ENCODE data around the gene COA5. TPM values are rescaled to one million over a fixed set of nuclear protein-coding genes. Genes with fewer than 3 reads are reported as not detected.

The COA5 gene, protein sequence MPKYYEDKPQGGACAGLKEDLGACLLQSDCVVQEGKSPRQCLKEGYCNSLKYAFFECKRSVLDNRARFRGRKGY
- 10 to 100 TPM; 29.4 to 32.2 TPM for total RNA-seq

DNA sequence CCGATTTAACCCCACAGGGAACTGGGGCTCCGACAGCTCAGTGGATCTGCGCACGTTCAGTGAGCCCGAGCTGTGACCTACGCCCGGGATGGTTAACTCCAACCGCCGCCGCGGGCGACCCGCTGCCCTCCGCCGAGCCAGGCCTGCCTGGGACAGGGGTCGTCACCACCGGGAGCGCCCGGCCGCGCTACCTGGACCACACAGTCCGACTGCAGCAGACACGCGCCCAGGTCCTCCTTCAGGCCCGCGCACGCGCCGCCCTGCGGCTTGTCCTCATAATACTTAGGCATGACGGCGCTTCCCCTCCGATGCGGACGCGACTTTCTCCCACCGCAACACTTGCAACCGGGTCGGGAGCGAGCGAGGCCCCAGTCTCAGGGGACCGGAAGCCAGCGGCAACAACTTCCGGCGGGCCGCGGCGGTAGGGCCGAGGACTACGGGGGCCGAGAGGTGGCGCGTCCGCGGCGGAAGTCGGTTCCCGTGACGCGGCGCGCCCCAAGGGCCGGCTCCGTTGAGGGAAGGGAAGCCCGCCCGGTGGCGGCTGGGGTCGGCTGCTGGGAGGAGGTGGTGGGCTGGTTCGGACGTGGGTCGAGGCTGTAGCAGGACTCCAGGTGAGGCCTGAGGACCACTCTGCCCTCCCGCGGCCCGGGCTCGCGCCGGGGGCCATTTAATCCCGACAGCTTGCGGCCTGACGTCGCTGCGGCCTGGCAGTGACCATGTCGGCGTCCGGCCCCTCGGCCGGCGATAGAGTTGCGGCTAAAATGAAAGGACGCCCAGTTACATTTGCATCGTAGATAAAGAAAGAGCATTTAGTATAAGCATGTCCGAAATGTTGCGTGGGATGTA, at the start of gene COA5, which contains the start of gene UNC50:
Gene COA5, minus strand, starts transcription at position 397 of the 846 bp plus-strand sequence. Its CDS starts 107 bp downstream, at position 290.
Gene UNC50, plus strand, starts transcription at position 474 of the 846 bp plus-strand sequence. CDS start 1,171 bp downstream, outside the sequence.
- DNase-seq (peak; percentile 95), ATAC-seq (replicated peaks in 1 of 2) (peak; percentile 93 to 94)
- peak within 1 kb of the TSS; percentile 91 for H3K27ac Mint-ChIP-seq
- H3K9me3 Mint-ChIP-seq, result no peaks in the 10 kb centered on the region
- peaks cover 66% of the 10 kb centered on the region for H3K4me1 Mint-ChIP-seq (ENCODE audit: low read depth)
- H3K36me3 Mint-ChIP-seq (ENCODE audit: insufficient read depth in 2 of 2), result peaks cover 8 to 20% of the 10 kb centered on the region in 2 donors
- H3K4me3 Mint-ChIP-seq, result peak within 1 kb of the TSS; percentile 88 to 96
- no peaks in the 10 kb centered on the region for H3K27me3 Mint-ChIP-seq (ENCODE audit: low read depth)

DNA sequence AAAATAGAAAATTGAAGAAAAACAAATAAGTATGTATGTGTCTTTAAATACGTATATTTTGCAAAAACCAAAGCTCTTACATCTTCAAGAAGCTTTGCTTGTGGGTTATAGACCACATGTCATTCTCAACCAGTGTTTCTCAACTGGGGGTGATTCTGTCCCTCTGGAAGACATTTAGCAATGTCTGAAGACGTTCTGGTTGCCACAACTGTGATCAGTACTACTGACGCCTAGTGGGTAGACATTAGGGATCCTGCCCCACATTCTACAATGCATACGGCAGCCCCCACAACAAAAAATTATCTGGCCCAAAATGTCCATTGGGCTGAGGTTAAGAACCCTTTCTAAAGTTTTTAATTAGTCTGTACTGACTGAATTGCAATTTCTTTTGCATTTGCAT, 48.5 kb upstream of the COA5 start:
- Mint-ChIP-seq H3K4me1 (ENCODE audit: low read depth) (peaks cover 95% of the 10 kb centered on the region), H3K36me3 (ENCODE audit: insufficient read depth in 2 of 2) (peaks cover 22 to 43% of the 10 kb centered on the region in 2 donors), H3K9me3 (peaks cover 6 to 12% of the 10 kb centered on the region in 2 donors), H3K27ac (peak overlapping the region; percentile 98), H3K4me3 (peak overlapping the region; percentile 65 to 90), H3K27me3 (ENCODE audit: low read depth) (no peaks in the 10 kb centered on the region)
- DNase-seq (peak; percentile 37), ATAC-seq (replicated peaks in 1 of 2) (peak; percentile 75 to 85)

DNA sequence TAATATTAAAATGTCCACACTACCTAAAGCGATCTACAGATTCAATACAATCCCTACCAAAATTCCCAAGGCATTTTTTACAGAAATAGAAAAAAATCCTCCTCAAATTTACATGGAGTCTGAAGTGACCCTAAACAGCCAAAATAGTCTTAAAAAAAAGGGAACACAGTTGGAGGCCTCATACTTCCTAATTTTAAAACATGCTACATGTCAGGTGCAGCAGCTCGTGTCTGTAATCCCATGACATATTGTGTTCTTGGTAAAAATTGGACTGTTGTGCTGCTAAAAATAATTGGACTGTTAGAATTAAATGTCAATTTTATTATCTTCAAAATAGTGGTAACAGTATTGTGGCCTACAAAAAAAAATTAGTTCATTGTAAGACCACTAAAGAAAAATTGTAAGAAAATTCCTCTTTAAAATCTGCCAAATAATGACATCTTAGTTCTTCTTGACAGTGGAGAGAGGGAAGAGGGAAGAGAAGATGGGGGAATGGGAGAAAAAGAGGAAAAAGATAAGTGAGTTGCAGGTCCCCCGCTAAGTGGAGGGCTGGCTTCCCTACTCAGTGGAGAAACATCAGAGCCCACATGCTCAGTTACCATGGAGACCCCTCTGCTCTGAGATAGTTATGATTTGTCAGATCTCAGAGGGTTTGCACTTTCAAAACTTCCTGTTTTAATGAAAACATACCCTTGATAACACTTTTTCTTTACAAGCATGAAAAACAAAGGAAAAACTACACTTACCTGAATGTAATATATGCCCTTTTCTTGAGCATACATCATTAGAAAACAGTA, 46.6 kb upstream of the COA5 start:
- peak overlapping the region; percentile 94 for H3K27ac Mint-ChIP-seq
- H3K9me3 Mint-ChIP-seq, result peaks cover 3 to 4% of the 10 kb centered on the region in 2 donors
- peaks cover 15 to 44% of the 10 kb centered on the region in 2 donors for H3K36me3 Mint-ChIP-seq (ENCODE audit: insufficient read depth in 2 of 2)
- peak; percentile 65 to 66 for ATAC-seq (replicated peaks in 1 of 2)
- H3K27me3 Mint-ChIP-seq (ENCODE audit: low read depth), result no peaks in the 10 kb centered on the region
- DNase-seq, result peak; percentile 36
- peak overlapping the region; percentile 51 to 81 for H3K4me3 Mint-ChIP-seq
- peaks cover 95% of the 10 kb centered on the region for H3K4me1 Mint-ChIP-seq (ENCODE audit: low read depth)

DNA sequence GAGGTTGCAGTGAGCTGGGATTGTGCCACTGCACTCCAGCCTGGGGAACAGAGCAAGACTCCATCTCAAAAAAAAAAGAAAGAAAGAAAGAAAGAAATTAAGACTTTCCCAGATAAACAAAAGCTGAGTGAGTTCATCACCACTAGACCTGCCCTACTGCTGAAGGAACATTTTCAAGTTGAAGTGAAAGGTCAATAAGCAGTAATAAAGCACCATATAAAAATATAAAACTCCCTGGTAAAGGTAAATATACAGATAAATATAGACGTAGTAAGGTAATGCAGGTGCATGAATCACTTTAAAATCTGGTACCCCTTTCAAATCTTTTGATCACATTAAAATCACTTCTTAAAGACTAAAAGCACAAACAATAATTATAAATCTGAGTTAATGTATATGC, 42.7 kb upstream of the COA5 start:
- DNase-seq, result no peak
- Mint-ChIP-seq H3K4me1 (ENCODE audit: low read depth) (peaks cover 71% of the 10 kb centered on the region), H3K27ac (peak overlapping the region; percentile 94), H3K9me3 (peaks cover 0 to 5% of the 10 kb centered on the region in 2 donors), H3K27me3 (ENCODE audit: low read depth) (no peaks in the 10 kb centered on the region), H3K36me3 (ENCODE audit: insufficient read depth in 2 of 2) (peaks cover 16 to 47% of the 10 kb centered on the region in 2 donors), H3K4me3 (peak overlapping the region; percentile 50 to 81)
- no peak for ATAC-seq (replicated peaks in 1 of 2)

DNA sequence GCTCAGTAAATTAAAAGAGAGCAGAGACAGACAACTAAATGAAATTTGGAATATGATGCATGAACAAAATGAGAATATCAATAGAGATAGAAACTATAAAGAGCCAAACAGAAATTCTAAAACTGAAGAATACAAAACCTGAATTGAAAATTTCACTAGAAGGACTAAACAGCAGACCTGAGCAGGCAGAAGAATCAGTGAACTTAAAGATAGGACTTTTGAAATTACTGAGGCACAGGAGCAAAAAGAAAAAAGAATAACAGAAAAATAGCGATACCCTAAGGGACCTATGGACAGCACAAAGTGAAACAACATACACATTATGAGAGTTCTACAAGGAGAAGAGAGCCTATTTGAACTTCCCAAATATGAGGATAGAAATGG, 41.7 kb upstream of the COA5 start:
- Mint-ChIP-seq H3K9me3 (peaks cover 0 to 5% of the 10 kb centered on the region in 2 donors), H3K4me3 (peak overlapping the region; percentile 9 to 81), H3K36me3 (ENCODE audit: insufficient read depth in 2 of 2) (peaks cover 16 to 51% of the 10 kb centered on the region in 2 donors), H3K27me3 (ENCODE audit: low read depth) (no peaks in the 10 kb centered on the region), H3K4me1 (ENCODE audit: low read depth) (peaks cover 63% of the 10 kb centered on the region), H3K27ac (peak overlapping the region; percentile 94)
- DNase-seq, result no peak
- ATAC-seq (replicated peaks in 1 of 2), result no peak

DNA sequence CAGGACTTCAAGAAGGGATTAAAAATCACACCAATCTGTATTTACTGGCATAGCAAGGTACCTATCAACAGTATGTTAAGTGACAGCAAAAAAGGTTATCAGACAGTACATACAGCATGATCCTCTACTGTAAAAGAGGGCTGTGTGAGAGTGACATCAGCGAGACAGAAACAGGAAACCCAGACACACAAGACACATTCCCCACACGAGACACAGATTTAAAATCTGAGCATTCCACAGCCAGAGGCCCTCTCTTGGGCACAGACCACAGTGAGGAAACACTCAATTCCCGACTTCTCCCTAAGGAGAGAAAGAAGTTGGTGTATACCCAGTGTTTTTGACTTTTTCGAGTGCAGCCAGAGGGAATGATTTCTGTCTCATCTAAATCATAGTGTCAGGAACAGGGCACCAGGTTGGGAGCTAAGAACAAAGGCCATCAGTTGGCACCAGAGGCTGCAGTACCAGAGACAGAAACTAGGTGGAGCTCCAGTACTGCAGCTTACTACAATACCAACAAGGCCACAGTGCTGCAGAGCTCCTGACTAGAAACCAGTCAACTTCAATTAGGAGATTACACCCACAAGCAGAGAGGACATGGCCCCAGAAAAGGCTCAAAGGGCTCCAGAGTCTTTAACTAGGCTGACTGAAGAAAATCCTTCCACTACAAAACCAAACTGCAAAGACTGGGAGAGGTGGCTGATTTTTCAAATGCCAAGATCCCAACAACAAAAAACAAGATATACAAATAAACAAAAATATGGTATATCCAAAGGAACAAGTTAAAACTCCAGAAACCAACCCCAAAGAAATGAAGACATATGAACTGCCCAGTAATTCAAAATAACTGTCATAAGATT, 41.1 kb upstream of the COA5 start:
- H3K27ac Mint-ChIP-seq, result peak overlapping the region; percentile 94
- DNase-seq (peak; percentile 77 to 83), ATAC-seq (replicated peaks in 1 of 2) (peak; percentile 95 to 97)
- no peaks in the 10 kb centered on the region for H3K27me3 Mint-ChIP-seq (ENCODE audit: low read depth)
- peaks cover 0 to 5% of the 10 kb centered on the region in 2 donors for H3K9me3 Mint-ChIP-seq
- peaks cover 57% of the 10 kb centered on the region for H3K4me1 Mint-ChIP-seq (ENCODE audit: low read depth)
- H3K4me3 Mint-ChIP-seq, result peak overlapping the region; percentile 9 to 81
- peaks cover 16 to 47% of the 10 kb centered on the region in 2 donors for H3K36me3 Mint-ChIP-seq (ENCODE audit: insufficient read depth in 2 of 2)

DNA sequence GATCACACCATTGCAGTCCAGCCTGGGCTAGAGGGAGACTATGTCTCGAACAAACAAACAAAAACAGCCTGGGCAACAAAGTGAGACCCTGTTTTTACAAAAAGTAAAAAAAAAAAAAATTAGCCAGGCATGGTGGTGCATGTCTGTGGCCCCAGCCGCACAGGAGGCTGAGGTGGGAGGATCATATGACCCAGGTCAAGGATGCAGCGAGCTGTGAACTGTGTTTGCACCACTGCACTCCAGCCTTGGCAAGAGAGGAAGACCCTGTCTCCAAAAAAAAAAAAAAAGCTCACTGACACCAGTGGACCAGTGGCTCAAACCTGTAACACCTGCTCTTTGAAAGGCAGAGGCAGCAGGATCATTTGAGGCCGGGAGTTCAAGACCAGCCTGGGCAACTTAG, 40.1 kb upstream of the COA5 start:
- no peaks in the 10 kb centered on the region for H3K27me3 Mint-ChIP-seq (ENCODE audit: low read depth)
- peaks cover 0 to 5% of the 10 kb centered on the region in 2 donors for H3K9me3 Mint-ChIP-seq
- H3K36me3 Mint-ChIP-seq (ENCODE audit: insufficient read depth in 2 of 2), result peaks cover 14 to 47% of the 10 kb centered on the region in 2 donors
- DNase-seq (no peak), ATAC-seq (replicated peaks in 1 of 2) (no peak)
- no peak overlapping the region for H3K4me3 Mint-ChIP-seq
- H3K27ac Mint-ChIP-seq, result no peak overlapping the region
- peaks cover 54% of the 10 kb centered on the region for H3K4me1 Mint-ChIP-seq (ENCODE audit: low read depth)

DNA sequence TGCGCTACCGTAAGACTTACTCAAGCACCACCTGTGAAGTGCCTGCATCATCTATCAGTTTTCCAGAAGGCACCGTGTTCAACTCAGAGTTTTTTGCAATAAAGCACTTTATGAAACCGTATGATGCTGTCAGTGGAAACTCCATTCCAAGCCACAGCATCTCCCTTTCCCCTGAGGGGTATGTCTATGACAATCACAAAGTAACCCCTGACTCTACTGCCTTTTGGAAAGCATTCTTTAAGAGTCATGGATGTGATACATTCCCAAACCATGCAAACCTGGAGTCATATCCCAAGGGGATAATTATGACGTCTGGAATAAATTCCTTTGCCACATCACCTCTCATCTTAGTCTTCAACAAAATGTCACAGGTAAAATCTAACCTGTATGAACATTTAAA, 39.3 kb upstream of the COA5 start:
- Mint-ChIP-seq H3K27ac (no peak overlapping the region), H3K4me1 (ENCODE audit: low read depth) (peaks cover 46% of the 10 kb centered on the region), H3K9me3 (peaks cover 0 to 5% of the 10 kb centered on the region in 2 donors), H3K36me3 (ENCODE audit: insufficient read depth in 2 of 2) (peaks cover 13 to 40% of the 10 kb centered on the region in 2 donors), H3K4me3 (no peak overlapping the region), H3K27me3 (ENCODE audit: low read depth) (no peaks in the 10 kb centered on the region)
- DNase-seq, result no peak
- ATAC-seq (replicated peaks in 1 of 2), result no peak

DNA sequence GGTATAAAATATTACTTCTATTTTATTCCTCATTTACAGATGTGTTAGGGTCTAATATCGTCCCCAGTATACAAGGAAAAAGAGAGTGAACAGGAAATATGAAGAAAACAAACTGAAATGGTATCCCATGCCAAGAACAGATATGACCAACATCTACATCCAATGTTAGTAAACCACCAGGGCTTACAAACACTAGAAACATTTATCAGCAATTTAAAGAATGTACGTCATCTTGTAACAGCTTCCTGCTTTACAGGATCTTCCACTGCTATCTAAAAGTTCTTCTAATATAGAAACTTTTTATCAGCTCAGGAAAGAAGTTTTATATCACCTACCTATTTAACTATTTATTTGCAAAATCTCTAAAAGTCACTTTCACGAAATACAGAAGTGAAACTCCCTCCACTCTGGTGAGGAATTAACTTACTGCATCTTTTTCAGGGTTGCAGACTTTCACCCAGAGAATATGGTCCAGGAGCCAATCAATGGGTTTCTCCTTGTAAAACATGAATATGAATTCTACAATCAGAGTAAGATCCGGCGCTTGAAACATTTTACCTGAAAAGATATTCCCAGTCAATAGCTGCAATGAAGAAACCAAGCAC, 35.3 kb upstream of the COA5 start:
- H3K9me3 Mint-ChIP-seq, result no peaks in the 10 kb centered on the region
- no peak overlapping the region for H3K4me3 Mint-ChIP-seq
- H3K4me1 Mint-ChIP-seq (ENCODE audit: low read depth), result peaks cover 17% of the 10 kb centered on the region
- H3K27ac Mint-ChIP-seq, result peak overlapping the region; percentile 60
- no peaks in the 10 kb centered on the region for H3K27me3 Mint-ChIP-seq (ENCODE audit: low read depth)
- peaks cover 5 to 35% of the 10 kb centered on the region in 2 donors for H3K36me3 Mint-ChIP-seq (ENCODE audit: insufficient read depth in 2 of 2)
- ATAC-seq (replicated peaks in 1 of 2), result no peak
- no peak for DNase-seq

DNA sequence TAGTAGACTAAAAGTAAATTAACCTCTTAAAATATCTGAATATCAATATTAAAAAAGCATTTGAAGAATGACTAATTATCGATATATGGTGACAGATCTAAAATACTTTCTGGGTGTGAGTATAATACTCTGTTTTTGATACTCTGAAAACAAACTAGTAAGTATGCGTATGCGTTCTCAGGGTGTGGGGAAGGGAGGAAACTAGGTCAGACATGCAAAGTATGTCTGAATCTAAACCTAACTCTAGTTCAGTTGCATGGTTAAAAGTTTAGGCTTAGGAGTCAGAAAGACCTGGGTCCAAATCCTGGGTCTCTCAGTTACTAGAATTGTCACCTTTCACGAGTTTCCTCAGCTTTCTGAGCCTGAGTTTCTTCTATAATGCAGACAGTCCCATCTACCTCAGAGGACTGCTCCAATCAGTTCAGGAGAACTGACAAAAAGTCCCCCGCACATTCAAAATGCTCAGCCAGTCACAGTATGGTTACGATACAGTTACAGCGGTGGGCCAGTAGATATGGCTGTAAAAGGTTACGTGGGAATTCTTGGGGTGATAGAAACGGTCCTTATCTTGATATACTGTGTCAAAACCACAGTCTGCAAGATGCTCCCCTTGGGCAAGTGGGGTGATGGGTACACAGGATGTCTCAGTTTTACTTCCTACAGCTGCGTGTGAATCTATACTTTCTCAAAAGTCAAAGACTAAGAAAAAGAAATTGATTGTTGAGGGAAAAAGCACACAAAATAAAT, 29.3 kb upstream of the COA5 start:
- Mint-ChIP-seq H3K9me3 (no peaks in the 10 kb centered on the region), H3K4me1 (ENCODE audit: low read depth) (peaks cover 50% of the 10 kb centered on the region), H3K4me3 (peak overlapping the region; percentile 55), H3K36me3 (ENCODE audit: insufficient read depth in 2 of 2) (peaks cover 7 to 44% of the 10 kb centered on the region in 2 donors), H3K27me3 (ENCODE audit: low read depth) (no peaks in the 10 kb centered on the region), H3K27ac (peak overlapping the region; percentile 93)
- peak; percentile 57 to 64 for DNase-seq
- ATAC-seq (replicated peaks in 1 of 2), result peak; percentile 88 to 89

DNA sequence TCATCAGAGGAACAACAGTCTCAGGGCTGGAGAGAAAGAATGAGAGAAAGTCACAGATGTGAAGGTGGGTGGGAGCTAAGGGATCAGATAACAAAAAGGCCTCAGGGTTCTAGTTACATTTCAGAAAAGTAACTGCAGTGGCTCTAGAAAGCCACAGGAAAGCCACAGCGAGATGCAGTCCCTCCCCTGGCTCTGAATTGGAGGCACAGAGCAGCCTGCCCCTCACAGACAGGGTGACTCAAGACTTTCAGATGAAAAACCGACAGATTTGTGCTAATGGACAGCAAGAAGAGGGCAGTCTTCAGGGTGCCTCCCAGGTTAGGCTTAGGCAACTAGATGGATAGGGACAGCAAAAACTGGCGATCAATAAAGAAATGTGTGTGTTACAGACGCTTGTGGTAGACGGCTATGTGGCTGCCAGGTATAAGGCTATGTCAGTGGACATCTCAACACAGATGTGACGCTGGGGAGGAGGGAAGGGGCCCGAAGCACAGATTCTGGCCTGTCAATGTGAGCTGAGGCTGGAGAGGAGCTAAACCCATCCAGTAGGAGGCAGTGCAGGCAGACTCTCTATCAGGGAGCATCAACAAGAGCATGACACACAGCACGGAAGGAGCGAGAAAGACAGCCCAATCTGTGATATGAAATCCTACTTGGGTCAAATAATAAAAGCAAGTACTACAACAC, 26.2 kb upstream of the COA5 start:
- ATAC-seq (replicated peaks in 1 of 2), result peak; percentile 45 to 59
- DNase-seq, result peak; percentile 55 to 60
- H3K27ac Mint-ChIP-seq, result peak overlapping the region; percentile 53
- H3K27me3 Mint-ChIP-seq (ENCODE audit: low read depth), result no peaks in the 10 kb centered on the region
- H3K36me3 Mint-ChIP-seq (ENCODE audit: insufficient read depth in 2 of 2), result peaks cover 4 to 35% of the 10 kb centered on the region in 2 donors
- peak overlapping the region; percentile 33 to 71 for H3K4me3 Mint-ChIP-seq
- no peaks in the 10 kb centered on the region for H3K9me3 Mint-ChIP-seq
- H3K4me1 Mint-ChIP-seq (ENCODE audit: low read depth), result peaks cover 49% of the 10 kb centered on the region

Measured in activated T-cell treated with anti-CD3 and anti-CD28 coated beads, Interleukin-2, amount 50 U/mL, for 72 hours (primary cell).